Measurements from ENCODE around the gene BUB1. TPM values are rescaled to one million over a fixed set of nuclear protein-coding genes. Genes with fewer than 3 reads are reported as not detected.

BUB1 gene
- total and polyA plus RNA-seq, 9 of the 15 experiments (the other 6 are each of a cell fraction or from before 2014, with no cell fraction given): 73.4 to 247 (median 118) TPM

DNA sequence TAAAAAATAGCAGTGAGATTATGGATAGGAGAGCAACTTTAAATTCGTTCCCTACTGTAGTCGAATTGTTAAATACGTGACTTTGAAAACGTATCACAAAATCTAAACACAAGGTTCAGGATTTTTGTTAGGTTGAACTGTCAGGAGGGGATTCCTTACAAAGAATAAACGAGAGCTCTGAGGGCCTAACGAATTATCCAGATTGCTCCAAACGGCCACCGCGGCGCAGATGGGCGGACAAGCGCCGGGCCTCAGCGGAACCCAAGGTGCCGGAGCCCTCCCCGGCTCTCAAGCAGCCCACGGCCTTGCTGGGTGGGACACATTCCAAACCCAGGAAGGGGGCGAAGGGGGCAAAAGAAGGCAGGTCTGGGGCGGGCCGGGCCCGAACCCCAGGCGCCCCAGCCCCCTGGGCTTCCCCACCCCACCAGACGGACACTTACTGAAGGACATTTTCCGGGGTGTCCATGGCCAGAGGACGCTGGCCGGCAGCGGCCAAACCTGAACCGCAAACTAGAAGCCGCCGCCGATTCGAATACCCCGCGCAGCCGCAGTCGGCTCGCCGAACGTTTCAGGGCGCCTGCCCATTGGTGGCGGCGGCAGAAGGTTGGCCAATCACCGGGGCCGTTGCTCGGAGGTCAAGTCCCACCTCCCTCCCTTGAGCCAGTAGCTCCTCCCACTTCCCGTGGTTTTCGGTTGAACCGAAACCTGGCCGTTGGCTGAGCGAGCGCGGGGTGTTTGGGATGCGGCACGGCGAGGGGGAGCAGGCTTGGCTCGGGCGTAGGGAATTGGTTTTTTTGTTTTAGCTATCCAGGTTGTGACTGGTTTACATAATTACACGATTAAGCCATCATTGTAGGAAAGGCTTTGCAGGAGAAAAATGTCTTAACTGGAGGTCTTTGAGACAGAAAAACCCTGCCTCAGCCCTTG lies at the start of gene BUB1 (continued):
- TF ChIP-seq, protein P1, sequence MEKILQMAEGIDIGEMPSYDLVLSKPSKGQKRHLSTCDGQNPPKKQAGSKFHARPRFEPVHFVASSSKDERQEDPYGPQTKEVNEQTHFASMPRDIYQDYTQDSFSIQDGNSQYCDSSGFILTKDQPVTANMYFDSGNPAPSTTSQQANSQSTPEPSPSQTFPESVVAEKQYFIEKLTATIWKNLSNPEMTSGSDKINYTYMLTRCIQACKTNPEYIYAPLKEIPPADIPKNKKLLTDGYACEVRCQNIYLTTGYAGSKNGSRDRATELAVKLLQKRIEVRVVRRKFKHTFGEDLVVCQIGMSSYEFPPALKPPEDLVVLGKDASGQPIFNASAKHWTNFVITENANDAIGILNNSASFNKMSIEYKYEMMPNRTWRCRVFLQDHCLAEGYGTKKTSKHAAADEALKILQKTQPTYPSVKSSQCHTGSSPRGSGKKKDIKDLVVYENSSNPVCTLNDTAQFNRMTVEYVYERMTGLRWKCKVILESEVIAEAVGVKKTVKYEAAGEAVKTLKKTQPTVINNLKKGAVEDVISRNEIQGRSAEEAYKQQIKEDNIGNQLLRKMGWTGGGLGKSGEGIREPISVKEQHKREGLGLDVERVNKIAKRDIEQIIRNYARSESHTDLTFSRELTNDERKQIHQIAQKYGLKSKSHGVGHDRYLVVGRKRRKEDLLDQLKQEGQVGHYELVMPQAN (IDR thresholded peaks at IDR 0.05; ENCODE audit: borderline replicate concordance): peak; percentile 86; the same call in 1 of the 2 replicates
- TF ChIP-seq GABPB2 (CRISPR knock-in tag; conservative IDR thresholded peaks at IDR 0.05): no peak
- no peak for TF ChIP-seq SRSF3 (IDR thresholded peaks at IDR 0.05; ENCODE audit: insufficient read depth, low read length)
- peak; percentile 19 for TF ChIP-seq NUFIP1 (IDR thresholded peaks at IDR 0.05; ENCODE audit: partially characterized antibody)
- no peak for TF ChIP-seq RAD21 (CRISPR knock-in tag; conservative IDR thresholded peaks at IDR 0.05 in 1 of 2, IDR thresholded peaks at IDR 0.05 in 1 of 2)
- TF ChIP-seq, protein P2, sequence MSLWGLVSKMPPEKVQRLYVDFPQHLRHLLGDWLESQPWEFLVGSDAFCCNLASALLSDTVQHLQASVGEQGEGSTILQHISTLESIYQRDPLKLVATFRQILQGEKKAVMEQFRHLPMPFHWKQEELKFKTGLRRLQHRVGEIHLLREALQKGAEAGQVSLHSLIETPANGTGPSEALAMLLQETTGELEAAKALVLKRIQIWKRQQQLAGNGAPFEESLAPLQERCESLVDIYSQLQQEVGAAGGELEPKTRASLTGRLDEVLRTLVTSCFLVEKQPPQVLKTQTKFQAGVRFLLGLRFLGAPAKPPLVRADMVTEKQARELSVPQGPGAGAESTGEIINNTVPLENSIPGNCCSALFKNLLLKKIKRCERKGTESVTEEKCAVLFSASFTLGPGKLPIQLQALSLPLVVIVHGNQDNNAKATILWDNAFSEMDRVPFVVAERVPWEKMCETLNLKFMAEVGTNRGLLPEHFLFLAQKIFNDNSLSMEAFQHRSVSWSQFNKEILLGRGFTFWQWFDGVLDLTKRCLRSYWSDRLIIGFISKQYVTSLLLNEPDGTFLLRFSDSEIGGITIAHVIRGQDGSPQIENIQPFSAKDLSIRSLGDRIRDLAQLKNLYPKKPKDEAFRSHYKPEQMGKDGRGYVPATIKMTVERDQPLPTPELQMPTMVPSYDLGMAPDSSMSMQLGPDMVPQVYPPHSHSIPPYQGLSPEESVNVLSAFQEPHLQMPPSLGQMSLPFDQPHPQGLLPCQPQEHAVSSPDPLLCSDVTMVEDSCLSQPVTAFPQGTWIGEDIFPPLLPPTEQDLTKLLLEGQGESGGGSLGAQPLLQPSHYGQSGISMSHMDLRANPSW (CRISPR knock-in tag; IDR thresholded peaks at IDR 0.05): 0 out of 2 replicates have a peak, but pooled peaks have one; percentile 47
- TF ChIP-seq USF1 (CRISPR knock-in tag; IDR thresholded peaks at IDR 0.05): no peak
- TF ChIP-seq HCFC1 (IDR thresholded peaks at IDR 0.05; ENCODE audit: low read depth, low read length): peak; percentile 52
- no peak for TF ChIP-seq ZBED1 (IDR thresholded peaks at IDR 0.05)
- TF ChIP-seq, protein P3, sequence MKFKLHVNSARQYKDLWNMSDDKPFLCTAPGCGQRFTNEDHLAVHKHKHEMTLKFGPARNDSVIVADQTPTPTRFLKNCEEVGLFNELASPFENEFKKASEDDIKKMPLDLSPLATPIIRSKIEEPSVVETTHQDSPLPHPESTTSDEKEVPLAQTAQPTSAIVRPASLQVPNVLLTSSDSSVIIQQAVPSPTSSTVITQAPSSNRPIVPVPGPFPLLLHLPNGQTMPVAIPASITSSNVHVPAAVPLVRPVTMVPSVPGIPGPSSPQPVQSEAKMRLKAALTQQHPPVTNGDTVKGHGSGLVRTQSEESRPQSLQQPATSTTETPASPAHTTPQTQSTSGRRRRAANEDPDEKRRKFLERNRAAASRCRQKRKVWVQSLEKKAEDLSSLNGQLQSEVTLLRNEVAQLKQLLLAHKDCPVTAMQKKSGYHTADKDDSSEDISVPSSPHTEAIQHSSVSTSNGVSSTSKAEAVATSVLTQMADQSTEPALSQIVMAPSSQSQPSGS (CRISPR knock-in tag; IDR thresholded peaks at IDR 0.05): no peak
- no peak for TF ChIP-seq ATF3 (IDR thresholded peaks at IDR 0.05)
- no peak for TF ChIP-seq ATF3 (CRISPR knock-in tag; conservative IDR thresholded peaks at IDR 0.05)
- no peak for TF ChIP-seq CBFA2T3 (IDR thresholded peaks at IDR 0.05)
- TF ChIP-seq ZNF175 (CRISPR knock-in tag; IDR thresholded peaks at IDR 0.05; ENCODE audit: low read depth): no peak
- no peak for TF ChIP-seq MCM3 (IDR thresholded peaks at IDR 0.05)
- no peak for TF ChIP-seq ZNF174 (CRISPR knock-in tag; IDR thresholded peaks at IDR 0.05)
- TF ChIP-seq, protein P4, sequence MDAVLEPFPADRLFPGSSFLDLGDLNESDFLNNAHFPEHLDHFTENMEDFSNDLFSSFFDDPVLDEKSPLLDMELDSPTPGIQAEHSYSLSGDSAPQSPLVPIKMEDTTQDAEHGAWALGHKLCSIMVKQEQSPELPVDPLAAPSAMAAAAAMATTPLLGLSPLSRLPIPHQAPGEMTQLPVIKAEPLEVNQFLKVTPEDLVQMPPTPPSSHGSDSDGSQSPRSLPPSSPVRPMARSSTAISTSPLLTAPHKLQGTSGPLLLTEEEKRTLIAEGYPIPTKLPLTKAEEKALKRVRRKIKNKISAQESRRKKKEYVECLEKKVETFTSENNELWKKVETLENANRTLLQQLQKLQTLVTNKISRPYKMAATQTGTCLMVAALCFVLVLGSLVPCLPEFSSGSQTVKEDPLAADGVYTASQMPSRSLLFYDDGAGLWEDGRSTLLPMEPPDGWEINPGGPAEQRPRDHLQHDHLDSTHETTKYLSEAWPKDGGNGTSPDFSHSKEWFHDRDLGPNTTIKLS (IDR thresholded peaks at IDR 0.05; ENCODE audit: borderline replicate concordance, low read depth): no peak
- TF ChIP-seq STAT5A (IDR thresholded peaks at IDR 0.05; ENCODE audit: borderline replicate concordance, low read length): no peak

Data from K562 (cell line).